ENCODE data around the gene LBR. TPM values are rescaled to one million over a fixed set of nuclear protein-coding genes. Genes with fewer than 3 reads are reported as not detected.
A peak's percentile ranks its signal among the peaks of the same experiment; 100 is the strongest.

The LBR gene
- total and polyA plus RNA-seq, 2 experiments from 2014 or later = 50.6 to 91.3 TPM

GRCh38 chr1:225428068-225428880 is 436 bp upstream of the LBR start:
- peaks cover 26% of the 10 kb centered on the region for H3K27me3 ChIP-seq (ENCODE audit: insufficient read depth)
- H4K20me1 ChIP-seq (replicated peaks; ENCODE audit: insufficient read depth) = peaks cover 37% of the 10 kb centered on the region
- DNase-seq (ENCODE audit: low spot score) (peak; percentile 94), ATAC-seq (peak; percentile 85)
- peak overlapping the region; percentile 97 for H3K27ac ChIP-seq (ENCODE audit: low read depth)
- Mint-ChIP-seq H3K4me1 (peaks cover 49% of the 10 kb centered on the region), H3K36me3 (ENCODE audit: low read depth) (peaks cover 20% of the 10 kb centered on the region; the same call in 2 of the 3 replicates), H3K4me3 (peak overlapping the region; percentile 77), H3K27me3 (ENCODE audit: insufficient read depth, low read depth, poor library complexity) (peaks cover 29% of the 10 kb centered on the region), H3K9me3 (peaks cover 30% of the 10 kb centered on the region; the same call in 2 of the 3 replicates), H3K27ac (peak overlapping the region; percentile 97)
- peaks cover 42% of the 10 kb centered on the region for H3K79me2 ChIP-seq (replicated peaks; ENCODE audit: insufficient read depth)
- peaks cover 12% of the 10 kb centered on the region; the same call in 1 of the 2 replicates for H3F3A ChIP-seq (replicated peaks; ENCODE audit: low read depth)
- H3K36me3 ChIP-seq (ENCODE audit: insufficient read depth) = 0 out of 2 replicates have a peak, but pooled peaks cover 4% of the 10 kb centered on the region
- H3K4me2 ChIP-seq = peak overlapping the region; percentile 81
- H3K9me2 ChIP-seq (ENCODE audit: insufficient read depth) = no peaks in the 10 kb centered on the region
- H3K4me1 ChIP-seq (ENCODE audit: insufficient read depth) = peaks cover 45% of the 10 kb centered on the region
- peak overlapping the region; percentile 92 for H2AFZ ChIP-seq
- TF ChIP-seq ZNF114 (CRISPR knock-in tag; IDR thresholded peaks at IDR 0.05) (no peak), POLR2AphosphoS5 (IDR thresholded peaks at IDR 0.05; ENCODE audit: low read depth) (peak; percentile 87), CTCF (conservative IDR thresholded peaks at IDR 0.05; ENCODE audit: low read depth in 2 of 2) (no peak), CREB1 (CRISPR knock-in tag; IDR thresholded peaks at IDR 0.05; ENCODE audit: low read depth) (peak; percentile 72; the same call in 1 of the 2 replicates)
- H3K4me3 ChIP-seq = peak overlapping the region; percentile 90

- H3K4me1 Mint-ChIP-seq = peaks cover 53% of the 10 kb centered on the region
- no peaks in the 10 kb centered on the region for H3K9me2 ChIP-seq (ENCODE audit: insufficient read depth)
- peaks cover 42% of the 10 kb centered on the region for H4K20me1 ChIP-seq (replicated peaks; ENCODE audit: insufficient read depth)
- 0 out of 2 replicates have a peak, but pooled peaks cover 4% of the 10 kb centered on the region for H3K36me3 ChIP-seq (ENCODE audit: insufficient read depth)
- H3K4me1 ChIP-seq (ENCODE audit: insufficient read depth) = peaks cover 45% of the 10 kb centered on the region
- no peak overlapping the region for H3K27ac Mint-ChIP-seq
- H3K27ac ChIP-seq (ENCODE audit: low read depth) = no peak overlapping the region
- peak overlapping the region; percentile 77 for H3K4me3 Mint-ChIP-seq
- H3K27me3 ChIP-seq (ENCODE audit: insufficient read depth) = peaks cover 26% of the 10 kb centered on the region
- peak overlapping the region; percentile 90 for H3K4me3 ChIP-seq
- H3K27me3 Mint-ChIP-seq (ENCODE audit: insufficient read depth, low read depth, poor library complexity) = peaks cover 30% of the 10 kb centered on the region
- peaks cover 11% of the 10 kb centered on the region; the same call in 2 of the 3 replicates for H3K36me3 Mint-ChIP-seq (ENCODE audit: low read depth)
- peak overlapping the region; percentile 81 for H3K4me2 ChIP-seq
- H2AFZ ChIP-seq = no peak overlapping the region; the same call in 1 of the 2 replicates
- H3K9me3 Mint-ChIP-seq = peaks cover 18% of the 10 kb centered on the region; the same call in 2 of the 3 replicates
- peaks cover 12% of the 10 kb centered on the region; the same call in 1 of the 2 replicates for H3F3A ChIP-seq (replicated peaks; ENCODE audit: low read depth)
- TF ChIP-seq ZNF114 (CRISPR knock-in tag; IDR thresholded peaks at IDR 0.05) (no peak), REST (IDR thresholded peaks at IDR 0.05; ENCODE audit: unreplicated experiment) (no peak), EZH2 (IDR thresholded peaks at IDR 0.05; ENCODE audit: low read depth, unreplicated experiment) (no peak), NANOG (IDR thresholded peaks at IDR 0.05; ENCODE audit: borderline replicate concordance) (no peak), POLR2AphosphoS5 (IDR thresholded peaks at IDR 0.05; ENCODE audit: low read depth) (no peak), CREB1 (CRISPR knock-in tag; IDR thresholded peaks at IDR 0.05; ENCODE audit: low read depth) (no peak), EZH2phosphoT487 (IDR thresholded peaks at IDR 0.05; ENCODE audit: unreplicated experiment) (no peak)
- H3K79me2 ChIP-seq (replicated peaks; ENCODE audit: insufficient read depth) = peaks cover 59% of the 10 kb centered on the region
- ATAC-seq (no peak; the same call in 2 of the 3 replicates), DNase-seq (ENCODE audit: low spot score) (peak; percentile 57)
Observed at GRCh38 chr1:225426395-225427234, 1.2 kb downstream of the LBR start.

Measured in GM23338 (cell line).